ENCODE results near the gene NKX1-1.

DNA sequence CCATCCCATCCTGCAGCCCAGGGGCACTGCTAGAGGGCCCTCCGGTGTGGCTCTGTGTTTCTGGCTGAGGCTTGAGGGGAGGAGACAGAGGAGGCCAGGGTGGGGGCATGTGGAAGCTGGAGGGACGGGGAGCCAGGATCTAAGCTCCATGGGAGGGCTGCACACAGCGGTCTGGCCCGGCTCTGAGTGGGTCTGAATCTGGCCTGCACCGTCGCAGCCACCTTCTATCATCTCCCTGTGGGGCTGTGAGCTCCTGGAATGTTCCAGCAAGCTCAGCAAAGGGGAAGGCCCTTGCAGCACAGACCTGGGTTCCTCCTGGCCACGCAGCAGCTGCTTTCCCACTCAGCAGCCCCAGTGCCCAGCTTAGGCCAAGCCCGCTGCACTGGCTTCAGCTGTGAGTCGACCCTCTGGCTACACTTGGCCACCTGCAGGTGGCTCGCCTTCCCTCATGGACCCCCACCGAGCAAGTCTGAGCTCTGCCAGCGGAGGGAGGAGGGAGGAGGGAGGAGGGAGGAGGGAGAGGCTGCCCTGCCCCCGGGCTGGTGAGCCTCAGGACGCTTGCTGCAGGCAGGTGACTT, 5.3 kb downstream of the NKX1-1 start:
- TF ChIP-seq, protein P1, sequence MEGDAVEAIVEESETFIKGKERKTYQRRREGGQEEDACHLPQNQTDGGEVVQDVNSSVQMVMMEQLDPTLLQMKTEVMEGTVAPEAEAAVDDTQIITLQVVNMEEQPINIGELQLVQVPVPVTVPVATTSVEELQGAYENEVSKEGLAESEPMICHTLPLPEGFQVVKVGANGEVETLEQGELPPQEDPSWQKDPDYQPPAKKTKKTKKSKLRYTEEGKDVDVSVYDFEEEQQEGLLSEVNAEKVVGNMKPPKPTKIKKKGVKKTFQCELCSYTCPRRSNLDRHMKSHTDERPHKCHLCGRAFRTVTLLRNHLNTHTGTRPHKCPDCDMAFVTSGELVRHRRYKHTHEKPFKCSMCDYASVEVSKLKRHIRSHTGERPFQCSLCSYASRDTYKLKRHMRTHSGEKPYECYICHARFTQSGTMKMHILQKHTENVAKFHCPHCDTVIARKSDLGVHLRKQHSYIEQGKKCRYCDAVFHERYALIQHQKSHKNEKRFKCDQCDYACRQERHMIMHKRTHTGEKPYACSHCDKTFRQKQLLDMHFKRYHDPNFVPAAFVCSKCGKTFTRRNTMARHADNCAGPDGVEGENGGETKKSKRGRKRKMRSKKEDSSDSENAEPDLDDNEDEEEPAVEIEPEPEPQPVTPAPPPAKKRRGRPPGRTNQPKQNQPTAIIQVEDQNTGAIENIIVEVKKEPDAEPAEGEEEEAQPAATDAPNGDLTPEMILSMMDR (conservative IDR thresholded peaks at IDR 0.05; ENCODE audit: low read depth in 2 of 2) = no peak
- TF ChIP-seq EZH2 (IDR thresholded peaks at IDR 0.05; ENCODE audit: low read depth, unreplicated experiment) (no peak), EZH2phosphoT487 (IDR thresholded peaks at IDR 0.05; ENCODE audit: unreplicated experiment) (no peak), POLR2AphosphoS5 (IDR thresholded peaks at IDR 0.05; ENCODE audit: low read depth) (no peak), STAT1 (IDR thresholded peaks at IDR 0.05; ENCODE audit: unreplicated experiment) (no peak), JUNB (IDR thresholded peaks at IDR 0.05; ENCODE audit: unreplicated experiment) (no peak), NANOG (IDR thresholded peaks at IDR 0.05; ENCODE audit: borderline replicate concordance) (no peak), CREB1 (CRISPR knock-in tag; IDR thresholded peaks at IDR 0.05; ENCODE audit: low read depth) (no peak)
- TF ChIP-seq, protein P2, sequence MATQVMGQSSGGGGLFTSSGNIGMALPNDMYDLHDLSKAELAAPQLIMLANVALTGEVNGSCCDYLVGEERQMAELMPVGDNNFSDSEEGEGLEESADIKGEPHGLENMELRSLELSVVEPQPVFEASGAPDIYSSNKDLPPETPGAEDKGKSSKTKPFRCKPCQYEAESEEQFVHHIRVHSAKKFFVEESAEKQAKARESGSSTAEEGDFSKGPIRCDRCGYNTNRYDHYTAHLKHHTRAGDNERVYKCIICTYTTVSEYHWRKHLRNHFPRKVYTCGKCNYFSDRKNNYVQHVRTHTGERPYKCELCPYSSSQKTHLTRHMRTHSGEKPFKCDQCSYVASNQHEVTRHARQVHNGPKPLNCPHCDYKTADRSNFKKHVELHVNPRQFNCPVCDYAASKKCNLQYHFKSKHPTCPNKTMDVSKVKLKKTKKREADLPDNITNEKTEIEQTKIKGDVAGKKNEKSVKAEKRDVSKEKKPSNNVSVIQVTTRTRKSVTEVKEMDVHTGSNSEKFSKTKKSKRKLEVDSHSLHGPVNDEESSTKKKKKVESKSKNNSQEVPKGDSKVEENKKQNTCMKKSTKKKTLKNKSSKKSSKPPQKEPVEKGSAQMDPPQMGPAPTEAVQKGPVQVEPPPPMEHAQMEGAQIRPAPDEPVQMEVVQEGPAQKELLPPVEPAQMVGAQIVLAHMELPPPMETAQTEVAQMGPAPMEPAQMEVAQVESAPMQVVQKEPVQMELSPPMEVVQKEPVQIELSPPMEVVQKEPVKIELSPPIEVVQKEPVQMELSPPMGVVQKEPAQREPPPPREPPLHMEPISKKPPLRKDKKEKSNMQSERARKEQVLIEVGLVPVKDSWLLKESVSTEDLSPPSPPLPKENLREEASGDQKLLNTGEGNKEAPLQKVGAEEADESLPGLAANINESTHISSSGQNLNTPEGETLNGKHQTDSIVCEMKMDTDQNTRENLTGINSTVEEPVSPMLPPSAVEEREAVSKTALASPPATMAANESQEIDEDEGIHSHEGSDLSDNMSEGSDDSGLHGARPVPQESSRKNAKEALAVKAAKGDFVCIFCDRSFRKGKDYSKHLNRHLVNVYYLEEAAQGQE (IDR thresholded peaks at IDR 0.05; ENCODE audit: unreplicated experiment) = no peak
- TF ChIP-seq, protein P3, sequence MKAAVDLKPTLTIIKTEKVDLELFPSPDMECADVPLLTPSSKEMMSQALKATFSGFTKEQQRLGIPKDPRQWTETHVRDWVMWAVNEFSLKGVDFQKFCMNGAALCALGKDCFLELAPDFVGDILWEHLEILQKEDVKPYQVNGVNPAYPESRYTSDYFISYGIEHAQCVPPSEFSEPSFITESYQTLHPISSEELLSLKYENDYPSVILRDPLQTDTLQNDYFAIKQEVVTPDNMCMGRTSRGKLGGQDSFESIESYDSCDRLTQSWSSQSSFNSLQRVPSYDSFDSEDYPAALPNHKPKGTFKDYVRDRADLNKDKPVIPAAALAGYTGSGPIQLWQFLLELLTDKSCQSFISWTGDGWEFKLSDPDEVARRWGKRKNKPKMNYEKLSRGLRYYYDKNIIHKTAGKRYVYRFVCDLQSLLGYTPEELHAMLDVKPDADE (IDR thresholded peaks at IDR 0.05) = no peak
